ENCODE data around the gene TENT4A.

TENT4A gene

GRCh38 chr5:6752782-6753181, 39.5 kb downstream of the TENT4A start:
- no peak for DNase-seq (ENCODE audit: low spot score)

GRCh38 chr5:6753851-6754250, 40.6 kb downstream of the TENT4A start:
- DNase-seq (ENCODE audit: low spot score): no peak

- DNase-seq (ENCODE audit: low spot score): no peak
Observed at GRCh38 chr5:6754766-6755165, 41.5 kb downstream of the TENT4A start.

GRCh38 chr5:6755519-6755918, 42.3 kb downstream of the TENT4A start:
- DNase-seq (ENCODE audit: low spot score): no peak

- DNase-seq (ENCODE audit: low spot score): no peak
Observed at GRCh38 chr5:6755941-6756340, 42.7 kb downstream of the TENT4A start.

- no peak for DNase-seq (ENCODE audit: low spot score)
Observed at GRCh38 chr5:6757414-6757969, 44.3 kb downstream of the TENT4A start.

- DNase-seq (ENCODE audit: low spot score): no peak
Observed at GRCh38 chr5:6758236-6758635, 45.0 kb downstream of the TENT4A start.

GRCh38 chr5:6758706-6759105, 45.5 kb downstream of the TENT4A start:
- no peak for DNase-seq (ENCODE audit: low spot score)

- DNase-seq (ENCODE audit: low spot score): no peak
Observed at GRCh38 chr5:6759401-6759800, 46.2 kb downstream of the TENT4A start.

GRCh38 chr5:6759983-6760382, 46.8 kb downstream of the TENT4A start:
- DNase-seq (ENCODE audit: low spot score): no peak

GRCh38 chr5:6760686-6761085, 47.5 kb downstream of the TENT4A start:
- no peak for DNase-seq (ENCODE audit: low spot score)

GRCh38 chr5:6761333-6761732, 48.1 kb downstream of the TENT4A start:
- DNase-seq (ENCODE audit: low spot score): no peak

- no peak for DNase-seq (ENCODE audit: low spot score)
Observed at GRCh38 chr5:6762116-6762515, 48.9 kb downstream of the TENT4A start.

GRCh38 chr5:6762697-6763096, 49.5 kb downstream of the TENT4A start:
- no peak for DNase-seq (ENCODE audit: low spot score)

- DNase-seq (ENCODE audit: low spot score): no peak
Observed at GRCh38 chr5:6763191-6763590, 50.0 kb downstream of the TENT4A start.

GRCh38 chr5:6765612-6766525, 52.6 kb downstream of the TENT4A start:
- peak; percentile 73 for DNase-seq (ENCODE audit: low spot score)

GRCh38 chr5:6766604-6767093, 53.4 kb downstream of the TENT4A start:
- DNase-seq (ENCODE audit: low spot score): peak; percentile 81

- DNase-seq (ENCODE audit: low spot score): no peak
Observed at GRCh38 chr5:6767481-6768063, 54.3 kb downstream of the TENT4A start.

- no peak for DNase-seq (ENCODE audit: low spot score)
Observed at GRCh38 chr5:6768590-6769230, 55.5 kb downstream of the TENT4A start.

GRCh38 chr5:6770826-6771607, 57.8 kb downstream of the TENT4A start:
- DNase-seq (ENCODE audit: low spot score): no peak

GRCh38 chr5:6772886-6773285, 59.7 kb downstream of the TENT4A start:
- no peak for DNase-seq (ENCODE audit: low spot score)

Measured in kidney capillary endothelial cell (primary cell).